Pancreas (tissue), 10 donors: ENCODE data around the gene SORCS3. TPM values are rescaled to one million over a fixed set of nuclear protein-coding genes. Genes with fewer than 3 reads are reported as not detected.
"Not testable (repeated sequence)": the region's sequence is repeated elsewhere in the genome, so short reads cannot be mapped to it uniquely, and the experiment has no call there.

ENCODE experiments used
- ATAC-seq, 4 donors: fragments of 200-7000 bp; cut with Tn5 transposase; one replicate each; pipeline versions ENCODE4 v1.8.0 to v1.9.1; 2020; ENCODE audit warnings: mild to moderate bottlenecking in 4 of 4, moderate library complexity in 4 of 4
- DNase-seq, 6 donors: peaks; one replicate each; pipeline ENCODE4 v3.0.0-alpha.2; 2020
- FAIRE-seq: peaks from 2 replicates; lab custom pipeline; 2012; peaks lifted over from hg19 to GRCh38; lab: Jason Lieb, UNC
- H3K27ac ChIP-seq, 4 donors: fragments of 200-600 bp; sonication (generic); 1 replicate in 3 of 4; 2 replicates in 1 of 4; pipeline versions ENCODE4 v1.5.0 to v1.8.0; 2020
- H3K27me3 ChIP-seq, 4 donors: fragments of 200-600 bp; one replicate each; pipeline ENCODE4 v1.8.0; 2021
- H3K36me3 ChIP-seq, 3 donors: fragments of 200-600 bp; sonication (generic) in 1 of 3; one replicate each; pipeline versions ENCODE4 v1.5.0 to v1.8.0; 2020 to 2021
- H3K4me1 ChIP-seq, 3 donors: fragments of 200-600 bp; one replicate each; pipeline ENCODE4 v1.8.0; 2021
- H3K4me3 ChIP-seq, 4 donors: fragments of 200-600 bp; sonication (generic) in 2 of 4; one replicate each; pipeline versions ENCODE4 v1.5.0 to v1.8.0; 2020 to 2021
- H3K9me3 ChIP-seq, 4 donors: fragments of 200-600 bp; one replicate each; pipeline ENCODE4 v1.8.0; 2021
- CTCF ChIP-seq, 4 donors: fragments of 200-600 bp; sonication (generic) in 3 of 4; IDR thresholded peaks; one replicate each; pipeline versions ENCODE4 v1.5.0 to v1.8.0; 2021; ENCODE audit warnings: antibody characterized with exemption in 4 of 4
- WGBS, 2 donors: extraction: QIAGEN DNeasy Blood & Tissue Kit; methylation state at CpG; one replicate each; pipeline ENCODE4 v1.1.7; 2013; 5-methylcytosine and 5-hydroxymethylcytosine counted together
- intact Hi-C, 3 donors: fragments of 100-400 bp; cut with DNase I; formaldehyde crosslinking; loops; one replicate each; pipeline versions ENCODE4 v1.11.1 to v1.14.2; 2022
- polyA plus RNA-seq, 2 donors: library from polyadenylated mRNA; stranded (reverse); fragments of 200-250 nt; gene quantifications; one replicate each; pipeline ENCODE4 v1.2.3, GENCODE V29; 2013
- total RNA-seq, 6 donors: library from RNA; stranded (reverse); fragmentation: NEBNext Ultra II Directional in 4 of 6; extraction: Animal tissue kit (Norgen Biotek cat#: 25700) in 4 of 6; gene quantifications; one replicate each; pipeline versions ENCODE4 v1.2.1 to v1.2.4, GENCODE V29; 2021 to 2023
- donor health status: healthy with polysubstance abuse.
- donor health status: DM: no; HTN: no; CAD: no; lungs with moderate emphysema.
- donor health status: DM: no; HTN: no; CAD: no.
- donor health status: control.
- donor health status: control.
- donor health status: Bipolar disorder and iron deficiency.
- donor health status: DM: yes; HTN: yes; CAD: no.
- donor health status: DM: no; HTN: no; CAD: no.
- donor health status: DM: no; HTN: no; CAD: no.
- donor health status: DM: yes; HTN: yes; CAD: no.

SORCS3 gene
- total and polyA plus RNA-seq, 8 donors = 0.02 TPM; not detected in 7

- WGBS, 2 donors = 29 to 38% methylated on average over 1 of the region's 1 CpG
- TF ChIP-seq CTCF (IDR thresholded peaks at IDR 0.05) = no peak
- no peak for ATAC-seq
Observed at GRCh38 chr10:104690959-104691358, 49.9 kb downstream of the SORCS3 start.

GRCh38 chr10:104694074-104694473, 53.0 kb downstream of the SORCS3 start:
- 9 to 10% methylated on average over 1 of the region's 1 CpG for WGBS, 2 donors
- TF ChIP-seq CTCF (IDR thresholded peaks at IDR 0.05) = no peak

More at GRCh38 chr10:104690959-104691358, 49.9 kb downstream of the SORCS3 start:
- H3K27me3 ChIP-seq = no peaks in the 10 kb centered on the region
- no peak for FAIRE-seq
- no peak for DNase-seq
- H3K27ac ChIP-seq = no peak overlapping the region
- H3K4me1 ChIP-seq = no peaks in the 10 kb centered on the region
- H3K9me3 ChIP-seq = no peaks in the 10 kb centered on the region
- H3K4me3 ChIP-seq = no peak overlapping the region
- H3K36me3 ChIP-seq = no peaks in the 10 kb centered on the region
- intact Hi-C loops = no loop called here

GRCh38 chr10:104703262-104703661, 62.2 kb downstream of the SORCS3 start:
- FAIRE-seq, H3K4me3 ChIP-seq, H3K36me3 ChIP-seq, intact Hi-C loops, H3K9me3 ChIP-seq, DNase-seq, H3K4me1 ChIP-seq, H3K27me3 ChIP-seq, H3K27ac ChIP-seq, ATAC-seq: not testable (repeated sequence)
- 67 to 82% methylated on average over 4 of the region's 4 CpGs for WGBS, 2 donors

More at GRCh38 chr10:104694074-104694473, 53.0 kb downstream of the SORCS3 start:
- H3K4me3 ChIP-seq = no peak overlapping the region
- FAIRE-seq (no peak), DNase-seq (no peak), ATAC-seq (no peak)
- H3K36me3 ChIP-seq = no peaks in the 10 kb centered on the region
- no peaks in the 10 kb centered on the region for H3K9me3 ChIP-seq
- no peak overlapping the region for H3K27ac ChIP-seq
- H3K4me1 ChIP-seq = no peaks in the 10 kb centered on the region
- intact Hi-C loops = no loop called here
- H3K27me3 ChIP-seq = no peaks in the 10 kb centered on the region

GRCh38 chr10:104706886-104707285, 65.8 kb downstream of the SORCS3 start:
- intact Hi-C loops = no loop called here
- WGBS, 2 donors = 47 to 61% methylated on average over 4 of the region's 4 CpGs
- no peak overlapping the region for H3K4me3 ChIP-seq
- no peak for TF ChIP-seq CTCF (IDR thresholded peaks at IDR 0.05)
- DNase-seq (no peak), FAIRE-seq (no peak), ATAC-seq (no peak)
- H3K9me3 ChIP-seq = no peaks in the 10 kb centered on the region
- H3K27ac ChIP-seq = no peak overlapping the region
- no peaks in the 10 kb centered on the region for H3K36me3 ChIP-seq
- no peaks in the 10 kb centered on the region for H3K4me1 ChIP-seq
- no peaks in the 10 kb centered on the region for H3K27me3 ChIP-seq

- Histone ChIP-seq H3K36me3 (no peaks in the 10 kb centered on the region), H3K4me3 (no peak overlapping the region), H3K9me3 (no peaks in the 10 kb centered on the region), H3K4me1 (no peaks in the 10 kb centered on the region), H3K27ac (no peak overlapping the region), H3K27me3 (no peaks in the 10 kb centered on the region)
- TF ChIP-seq CTCF (IDR thresholded peaks at IDR 0.05) = no peak
- no peak for DNase-seq
- FAIRE-seq = no peak
- 37 to 44% methylated on average over 4 of the region's 4 CpGs for WGBS, 2 donors
- intact Hi-C loops = no loop called here
- no peak for ATAC-seq
Observed at GRCh38 chr10:104707602-104708459, 66.7 kb downstream of the SORCS3 start.
